Chondrocyte (in vitro differentiated cells): ENCODE measurements around the gene MSLN. TPM values are rescaled to one million over a fixed set of nuclear protein-coding genes. Genes with fewer than 3 reads are reported as not detected.

Experiments
- DNase-seq: peaks from one replicate; pipeline ENCODE4 v3.0.0; 2021; ENCODE audit warnings: mixed read lengths, low spot score
- H3K27ac Mint-ChIP-seq: one replicate; pipeline ENCODE4 v1.8.0; 2021; ENCODE audit warnings: mild to moderate bottlenecking, moderate library complexity, mixed read lengths; ENCODE audit not compliant: unreplicated experiment
- H3K27me3 Mint-ChIP-seq: 2 replicates; pipeline ENCODE4 v1.8.0; 2021; ENCODE audit warnings: low read depth, mixed read lengths
- H3K36me3 Mint-ChIP-seq: 2 replicates; pipeline ENCODE4 v1.8.0; 2021; ENCODE audit warnings: low read depth, mixed read lengths
- H3K4me1 Mint-ChIP-seq: 2 replicates; pipeline ENCODE4 v1.8.0; 2021; ENCODE audit warnings: low read depth, mild to moderate bottlenecking, mixed read lengths
- H3K4me3 Mint-ChIP-seq: one replicate; pipeline ENCODE4 v1.8.0; 2021; ENCODE audit warnings: mild to moderate bottlenecking, moderate library complexity, mixed read lengths; ENCODE audit not compliant: unreplicated experiment
- H3K9me3 Mint-ChIP-seq: 2 replicates; pipeline ENCODE4 v1.8.0; 2021; ENCODE audit warnings: low read depth, mixed read lengths
- total RNA-seq: library from RNA; stranded (reverse); gene quantifications from 3 replicates; pipeline ENCODE4 v1.2.1, GENCODE V29; 2021
- TF ChIP-seq, protein P1 (sequence below): fragments of 200-600 bp; sonication (generic); IDR thresholded peaks from 2 replicates; pipeline ENCODE4 v1.5.0; 2021; ENCODE audit warnings: antibody characterized with exemption, mild to moderate bottlenecking, moderate library complexity

The MSLN gene
- total RNA-seq, 1 donor from 2014 or later = not detected

DNA sequence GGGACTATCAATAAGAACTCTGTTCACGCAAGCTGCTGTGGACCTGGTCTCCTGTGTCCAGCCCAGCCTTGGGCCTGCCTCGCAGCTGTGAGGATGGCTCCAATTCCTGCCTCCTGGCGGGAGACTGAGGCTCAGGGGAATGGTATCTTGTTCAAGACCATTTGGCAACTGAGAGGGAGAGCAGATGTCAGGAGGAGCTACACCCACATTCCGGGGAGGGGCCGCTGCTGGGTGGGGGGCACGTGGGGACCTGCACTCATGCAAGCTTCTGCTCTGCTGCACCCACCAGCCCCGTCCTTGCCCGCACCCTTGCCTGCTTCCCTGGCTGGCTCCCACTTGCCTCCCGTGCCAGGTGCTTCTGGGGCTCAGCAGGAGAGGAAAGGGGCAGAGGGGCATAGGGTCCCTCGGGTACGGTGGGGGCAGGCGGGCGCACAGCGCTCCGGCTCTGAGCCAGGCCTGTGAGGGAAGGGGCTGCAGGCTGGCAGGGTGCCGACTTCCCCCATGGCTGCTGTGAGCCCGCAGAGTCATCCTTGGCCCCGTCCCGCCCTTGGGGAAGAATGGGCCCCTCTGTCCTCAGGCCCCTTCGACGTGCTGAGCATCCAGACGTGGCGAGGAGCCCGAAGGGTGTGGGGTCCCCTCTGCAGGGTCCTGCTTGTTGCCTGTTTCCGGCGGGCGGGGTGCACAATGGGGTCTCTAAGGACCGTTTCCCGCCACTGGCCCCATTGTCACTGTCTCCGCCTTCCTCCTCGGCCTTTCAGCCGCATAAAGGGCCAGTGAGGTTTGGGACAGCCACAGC, 42.9 kb upstream of the MSLN start:
- no peak for DNase-seq
- Mint-ChIP-seq H3K4me1 (peaks cover 26% of the 10 kb centered on the region), H3K4me3 (no peak overlapping the region), H3K36me3 (no peaks in the 10 kb centered on the region), H3K9me3 (no peaks in the 10 kb centered on the region), H3K27ac (no peak overlapping the region), H3K27me3 (no peaks in the 10 kb centered on the region)
- TF ChIP-seq, protein P1, sequence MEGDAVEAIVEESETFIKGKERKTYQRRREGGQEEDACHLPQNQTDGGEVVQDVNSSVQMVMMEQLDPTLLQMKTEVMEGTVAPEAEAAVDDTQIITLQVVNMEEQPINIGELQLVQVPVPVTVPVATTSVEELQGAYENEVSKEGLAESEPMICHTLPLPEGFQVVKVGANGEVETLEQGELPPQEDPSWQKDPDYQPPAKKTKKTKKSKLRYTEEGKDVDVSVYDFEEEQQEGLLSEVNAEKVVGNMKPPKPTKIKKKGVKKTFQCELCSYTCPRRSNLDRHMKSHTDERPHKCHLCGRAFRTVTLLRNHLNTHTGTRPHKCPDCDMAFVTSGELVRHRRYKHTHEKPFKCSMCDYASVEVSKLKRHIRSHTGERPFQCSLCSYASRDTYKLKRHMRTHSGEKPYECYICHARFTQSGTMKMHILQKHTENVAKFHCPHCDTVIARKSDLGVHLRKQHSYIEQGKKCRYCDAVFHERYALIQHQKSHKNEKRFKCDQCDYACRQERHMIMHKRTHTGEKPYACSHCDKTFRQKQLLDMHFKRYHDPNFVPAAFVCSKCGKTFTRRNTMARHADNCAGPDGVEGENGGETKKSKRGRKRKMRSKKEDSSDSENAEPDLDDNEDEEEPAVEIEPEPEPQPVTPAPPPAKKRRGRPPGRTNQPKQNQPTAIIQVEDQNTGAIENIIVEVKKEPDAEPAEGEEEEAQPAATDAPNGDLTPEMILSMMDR = no peak

DNA sequence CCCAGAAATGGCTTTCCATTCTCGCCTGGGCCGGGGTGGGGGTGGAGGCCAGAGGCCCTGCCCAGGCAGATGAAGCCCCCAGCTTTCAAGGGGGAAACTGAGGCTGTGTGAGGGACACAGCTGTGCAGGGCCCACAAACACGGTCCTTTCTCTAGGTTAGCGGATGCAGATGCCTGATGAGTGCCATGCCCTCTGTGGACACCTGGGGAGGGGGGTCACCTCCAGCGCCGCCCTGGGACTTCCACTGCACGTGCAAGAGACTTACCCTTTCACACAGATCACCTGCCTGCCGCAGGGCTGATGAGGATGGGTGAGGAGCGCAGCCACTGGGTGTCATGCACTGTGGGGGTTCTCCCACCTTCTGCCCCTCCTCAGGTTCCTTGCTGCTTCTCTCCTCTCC, 42.1 kb upstream of the MSLN start:
- H3K4me1 Mint-ChIP-seq = peaks cover 22% of the 10 kb centered on the region
- no peak for DNase-seq
- no peaks in the 10 kb centered on the region for H3K27me3 Mint-ChIP-seq
- H3K27ac Mint-ChIP-seq = no peak overlapping the region
- TF ChIP-seq, protein P1 = no peak
- no peaks in the 10 kb centered on the region for H3K9me3 Mint-ChIP-seq
- H3K4me3 Mint-ChIP-seq = no peak overlapping the region
- no peaks in the 10 kb centered on the region for H3K36me3 Mint-ChIP-seq

GRCh38 chr16:718922-719321, 41.6 kb upstream of the MSLN start:
- TF ChIP-seq, protein P1 = no peak
- no peaks in the 10 kb centered on the region for H3K27me3 Mint-ChIP-seq
- H3K36me3 Mint-ChIP-seq = no peaks in the 10 kb centered on the region
- no peak overlapping the region for H3K27ac Mint-ChIP-seq
- peaks cover 22% of the 10 kb centered on the region for H3K4me1 Mint-ChIP-seq
- no peaks in the 10 kb centered on the region for H3K9me3 Mint-ChIP-seq
- DNase-seq = no peak
- H3K4me3 Mint-ChIP-seq = peak overlapping the region; percentile 35

GRCh38 chr16:719815-720446, 40.6 kb upstream of the MSLN start:
- Mint-ChIP-seq H3K4me3 (peak overlapping the region; percentile 77), H3K4me1 (peaks cover 22% of the 10 kb centered on the region), H3K27me3 (no peaks in the 10 kb centered on the region), H3K9me3 (no peaks in the 10 kb centered on the region), H3K36me3 (no peaks in the 10 kb centered on the region), H3K27ac (peak overlapping the region; percentile 80)
- TF ChIP-seq, protein P1 = peak; percentile 45
- DNase-seq = no peak

GRCh38 chr16:720447-720989, 40.0 kb upstream of the MSLN start:
- Mint-ChIP-seq H3K4me1 (peaks cover 22% of the 10 kb centered on the region), H3K4me3 (peak overlapping the region; percentile 77), H3K36me3 (no peaks in the 10 kb centered on the region), H3K27me3 (no peaks in the 10 kb centered on the region), H3K9me3 (no peaks in the 10 kb centered on the region), H3K27ac (peak overlapping the region; percentile 80)
- no peak for DNase-seq
- TF ChIP-seq, protein P1 = peak; percentile 46
